ENCODE data around the gene RNF114. TPM values are rescaled to one million over a fixed set of nuclear protein-coding genes. Genes with fewer than 3 reads are reported as not detected.
A peak's percentile ranks its signal among the peaks of the same experiment; 100 is the strongest.

The RNF114 gene
- total and polyA plus RNA-seq, 7 donors, result 30.8 to 104 (median 79.7) TPM

- Histone ChIP-seq H3K36me3 (ENCODE audit: insufficient read depth in 1 of 2, low read depth in 1 of 2) (peaks cover 4 to 58% of the 10 kb centered on the region in 2 donors), H3K27me3 (ENCODE audit: insufficient read depth in 3 of 3, low read length in 2 of 3) (no peaks in the 10 kb centered on the region), H3K9me3 (no peaks in the 10 kb centered on the region), H3K27ac (peak overlapping the region; percentile 41), H3K4me1 (peaks cover 35% of the 10 kb centered on the region), H3K4me3 (no peak overlapping the region)
- DNase-seq (no peak), ATAC-seq (no peak)
- no peak for TF ChIP-seq CTCF (IDR thresholded peaks at IDR 0.05)
- WGBS, 3 donors, result 81 to 90% (median 82%) methylated on average over 19 of the region's 19 CpGs
- intact Hi-C loops (cut with DNase I), result no loop called here
These were observed 28.6 kb upstream of the RNF114 start for GRCh38 chr20:49907405-49908257.

GRCh38 chr20:49908258-49908565 is 28.0 kb upstream of the RNF114 start:
- no peaks in the 10 kb centered on the region for H3K9me3 ChIP-seq
- H3K4me1 ChIP-seq, result peaks cover 40% of the 10 kb centered on the region
- intact Hi-C loops (cut with DNase I), result no loop called here
- H3K27me3 ChIP-seq (ENCODE audit: insufficient read depth in 3 of 3, low read length in 2 of 3), result no peaks in the 10 kb centered on the region
- H3K36me3 ChIP-seq (ENCODE audit: insufficient read depth in 1 of 2, low read depth in 1 of 2), result peaks cover 4 to 59% of the 10 kb centered on the region in 2 donors
- peak overlapping the region; percentile 95 for H3K27ac ChIP-seq
- WGBS, 3 donors, result 94 to 97% (median 95%) methylated on average over 11 of the region's 11 CpGs
- H3K4me3 ChIP-seq, result no peak overlapping the region
- no peak for TF ChIP-seq CTCF (IDR thresholded peaks at IDR 0.05)
- no peak for DNase-seq
- no peak for ATAC-seq

GRCh38 chr20:49909499-49910339 is 26.5 kb upstream of the RNF114 start:
- intact Hi-C loops (cut with DNase I), result no loop called here
- H3K27me3 ChIP-seq (ENCODE audit: insufficient read depth in 3 of 3, low read length in 2 of 3), result no peaks in the 10 kb centered on the region

GRCh38 chr20:49910340-49910706 is 25.9 kb upstream of the RNF114 start:
- intact Hi-C loops (cut with DNase I), result no loop called here
- peaks cover 54% of the 10 kb centered on the region for H3K4me1 ChIP-seq
- peak overlapping the region; percentile 56 for H3K4me3 ChIP-seq
- H3K27ac ChIP-seq, result peak overlapping the region; percentile 95
- peaks cover 3 to 39% of the 10 kb centered on the region in 2 donors for H3K36me3 ChIP-seq (ENCODE audit: insufficient read depth in 1 of 2, low read depth in 1 of 2)
- no peak for DNase-seq
- 15 to 53% (median 23%) methylated on average over 4 of the region's 4 CpGs for WGBS, 3 donors
- ATAC-seq, result peak in 1 of 4 donors; percentile 7
- TF ChIP-seq CTCF (IDR thresholded peaks at IDR 0.05), result no peak
- no peaks in the 10 kb centered on the region for H3K27me3 ChIP-seq (ENCODE audit: insufficient read depth in 3 of 3, low read length in 2 of 3)
- no peaks in the 10 kb centered on the region for H3K9me3 ChIP-seq

More at GRCh38 chr20:49909499-49910339, 26.5 kb upstream of the RNF114 start:
- peak overlapping the region; percentile 56 for H3K4me3 ChIP-seq
- H3K27ac ChIP-seq, result peak overlapping the region; percentile 95
- DNase-seq (peak; percentile 63 to 87), ATAC-seq (peak; percentile 89 to 93 (median 92))
- TF ChIP-seq CTCF (IDR thresholded peaks at IDR 0.05), result peak; percentile 57
- 29 to 40% (median 31%) methylated on average over 28 of the region's 28 CpGs for WGBS, 3 donors
- H3K9me3 ChIP-seq, result no peaks in the 10 kb centered on the region
- peaks cover 54% of the 10 kb centered on the region for H3K4me1 ChIP-seq
- peaks cover 4 to 45% of the 10 kb centered on the region in 2 donors for H3K36me3 ChIP-seq (ENCODE audit: insufficient read depth in 1 of 2, low read depth in 1 of 2)

Data from psoas muscle (tissue), 8 donors.